ENCODE measurements around the gene ANP32A.
A peak's percentile ranks its signal among the peaks of the same experiment; 100 is the strongest.

The ANP32A gene

GRCh38 chr15:68739390-68740080 is 81.2 kb downstream of the ANP32A start:
- no peak for DNase-seq

GRCh38 chr15:68735610-68736009 is 85.1 kb downstream of the ANP32A start:
- DNase-seq, result no peak

DNA sequence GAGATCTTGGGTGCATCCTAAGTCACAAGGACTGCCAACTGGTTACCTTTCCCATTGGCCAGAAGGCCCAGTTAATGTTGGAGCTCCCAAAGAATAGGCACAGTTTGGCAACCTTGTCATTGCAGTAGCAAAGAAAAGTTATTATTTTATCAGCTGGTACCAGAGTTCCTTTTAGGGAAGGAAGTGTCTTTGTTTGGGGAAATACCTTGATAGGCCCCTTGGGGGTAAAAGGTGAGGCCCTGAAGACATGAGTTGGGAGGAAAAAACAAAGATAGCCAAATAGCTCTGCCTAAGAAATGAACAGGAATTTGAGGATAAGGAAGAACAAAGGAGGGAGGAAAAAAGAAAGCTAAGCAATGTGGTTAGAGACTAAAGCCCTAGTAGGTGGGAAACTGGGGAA is 85.8 kb downstream of the ANP32A start:
- DNase-seq, result no peak

DNA sequence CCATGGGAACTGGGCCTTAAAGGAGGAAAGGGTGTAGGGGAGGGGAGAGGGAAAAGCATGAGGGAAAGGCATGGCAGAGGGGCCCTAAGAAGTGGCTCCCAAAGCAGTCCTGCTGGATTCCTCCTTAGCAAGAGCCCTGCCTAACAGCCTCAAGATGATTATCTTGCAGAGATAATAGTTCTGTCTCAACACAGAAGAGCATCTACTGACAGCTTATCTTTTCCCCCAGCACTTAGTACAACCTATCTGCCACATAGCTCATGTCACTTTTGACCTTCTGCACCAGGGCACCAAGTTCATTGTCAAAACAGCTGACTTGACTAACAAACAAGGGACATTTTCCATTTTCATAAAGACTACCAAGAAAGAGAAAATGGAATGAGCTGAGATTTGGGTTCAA is 86.3 kb downstream of the ANP32A start:
- no peak for DNase-seq

GRCh38 chr15:68733666-68734065 is 87.0 kb downstream of the ANP32A start:
- no peak for DNase-seq

DNA sequence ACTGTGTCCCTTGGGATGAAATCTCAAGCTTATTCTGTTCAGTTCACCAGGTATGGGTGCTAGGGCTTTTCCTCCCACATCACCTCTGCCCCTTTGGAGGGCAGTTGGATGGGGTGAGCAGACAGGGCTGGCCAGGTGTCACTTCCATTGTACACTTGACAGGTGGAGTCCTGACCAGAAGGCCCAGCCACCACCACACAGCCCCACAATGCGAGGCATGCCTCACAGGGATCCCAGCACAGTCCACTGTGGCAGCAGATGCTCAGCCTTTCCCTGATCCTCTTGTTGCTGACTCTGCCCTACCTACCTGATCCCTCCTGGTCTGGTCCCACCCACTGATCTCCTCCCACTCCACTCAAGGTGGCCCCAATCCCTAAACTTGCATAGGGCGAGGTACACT is 88.2 kb downstream of the ANP32A start:
- DNase-seq, result no peak

DNA sequence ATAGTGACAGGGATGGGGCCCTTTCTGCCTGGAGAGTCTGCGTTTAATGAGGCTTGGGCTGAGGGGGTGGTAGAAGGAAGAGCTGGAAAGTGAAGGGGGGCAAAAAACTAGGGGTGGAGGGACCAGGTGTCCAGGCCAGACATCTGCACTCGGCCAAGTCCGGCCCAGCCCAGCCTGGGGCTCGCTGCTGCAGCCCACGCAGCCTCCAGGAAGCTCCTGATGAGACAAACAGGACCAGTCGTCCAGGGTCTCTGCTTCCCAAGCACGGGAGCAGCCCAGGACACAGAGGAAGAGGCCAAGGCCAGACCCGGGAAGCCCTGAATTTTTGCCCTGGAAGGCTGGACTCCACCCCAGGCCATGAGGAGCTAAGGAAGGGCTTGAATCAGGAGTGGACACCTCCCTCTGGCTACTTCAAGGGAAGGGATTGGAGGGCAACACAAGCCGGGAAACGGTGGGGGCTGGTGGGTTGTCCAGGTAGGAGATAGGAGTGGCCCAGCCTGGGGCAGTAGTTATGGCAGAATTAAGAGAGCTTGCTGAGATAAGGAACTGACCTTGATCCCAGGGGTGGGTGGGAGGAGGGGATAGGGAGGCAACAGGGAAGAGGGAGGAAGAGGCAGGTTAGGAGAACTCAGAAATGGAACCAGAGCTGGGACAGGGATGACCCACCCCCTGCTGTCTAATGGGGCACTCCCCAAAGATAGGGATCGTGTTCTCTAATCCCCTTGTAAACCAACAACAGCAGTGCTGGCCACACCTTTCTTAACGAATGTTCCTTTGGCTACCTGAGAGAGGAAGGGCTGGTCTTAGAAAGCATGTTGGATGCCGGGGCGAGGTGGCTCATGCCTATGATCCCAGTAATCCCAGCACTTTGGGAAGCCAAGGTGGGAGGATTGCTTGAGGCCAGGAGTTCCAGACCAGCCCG is 89.5 kb downstream of the ANP32A start:
- DNase-seq, result no peak

DNA sequence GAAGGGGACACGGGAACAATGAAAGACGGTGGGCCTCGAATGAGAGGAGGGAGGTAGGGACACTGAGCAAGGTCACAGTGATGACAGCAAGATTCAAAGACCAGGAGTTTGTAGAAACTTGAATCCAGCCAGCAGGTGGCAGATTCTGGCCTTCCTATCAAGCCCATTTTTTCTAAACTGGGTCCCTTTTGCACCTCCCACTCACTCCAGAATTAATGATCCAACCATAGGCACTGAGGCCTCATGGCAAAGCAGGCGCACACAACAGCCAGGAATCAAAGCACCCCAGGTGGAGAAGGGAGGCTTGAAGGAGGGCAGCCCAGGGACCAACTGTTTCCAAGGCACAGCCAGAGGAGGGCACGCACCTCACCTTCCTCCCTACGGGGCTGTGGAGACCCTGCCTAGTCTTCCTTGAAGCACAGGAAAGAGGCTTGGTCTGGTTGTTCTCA is 90.2 kb downstream of the ANP32A start:
- DNase-seq, result peak; percentile 23

DNA sequence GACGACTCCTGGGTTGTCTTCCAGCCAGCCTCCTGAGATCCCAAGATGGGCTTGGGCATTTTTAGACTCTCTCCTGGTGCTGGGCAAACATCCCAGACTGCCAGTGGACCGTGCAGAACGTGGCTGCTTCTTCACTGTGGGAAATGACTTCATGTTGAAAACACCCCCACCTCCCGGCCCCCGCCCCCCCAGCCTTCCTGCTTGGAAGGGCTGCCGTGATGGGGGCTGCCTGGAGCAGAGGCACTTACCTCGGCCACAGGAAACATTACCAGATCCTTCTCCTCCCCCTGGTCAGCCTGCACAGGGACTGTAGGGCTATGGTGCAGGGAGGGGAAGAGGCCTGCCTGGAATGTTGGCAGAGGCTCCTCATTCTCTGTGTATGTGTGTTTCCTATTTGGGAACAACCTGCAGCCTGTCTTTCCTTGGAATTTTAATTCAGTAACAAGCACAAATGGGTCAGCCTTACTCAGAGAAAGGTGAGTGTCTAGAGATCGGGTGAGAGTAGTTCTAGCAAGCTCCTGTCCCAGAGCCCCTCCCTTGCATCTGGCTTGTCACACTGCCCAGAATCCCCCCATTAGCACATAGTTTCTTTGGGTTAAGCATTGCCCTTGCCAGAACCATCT is 90.8 kb downstream of the ANP32A start:
- DNase-seq, result no peak

All from NCI-H1105 (cell line).